PC-3 (cell line): ENCODE measurements around the gene CARD11. TPM values are rescaled to one million over a fixed set of nuclear protein-coding genes. Genes with fewer than 3 reads are reported as not detected.
A peak's percentile ranks its signal among the peaks of the same experiment; 100 is the strongest.
"Not testable (repeated sequence)": the region's sequence is repeated elsewhere in the genome, so short reads cannot be mapped to it uniquely, and the experiment has no call there.

Source experiments
- ATAC-seq: fragments of 200-7000 bp; cut with Tn5 transposase; 2 replicates; pipeline ENCODE4 v1.9.1; 2020; ENCODE audit warnings: mild to moderate bottlenecking, moderate library complexity
- BruUV-seq: library from RNA; stranded (reverse); fragments of 400-500 nt; replicated peaks from 2 replicates; lab custom pipeline; 2021; lab: Mats Ljungman, UMichigan
- CTCF ChIA-PET: fragments of 300-600 bp; sonication (Branson Sonifier 250); formaldehyde crosslinking; loops from one replicate; lab custom pipeline; 2022; ENCODE audit warnings: antibody characterized with exemption; lab: Charles Lee
- POLR2A ChIA-PET: fragments of 300-600 bp; sonication (Branson Sonifier 250); formaldehyde crosslinking; loops from one replicate; lab custom pipeline; 2022; ENCODE audit warnings: antibody characterized with exemption; ENCODE audit not compliant: unreplicated experiment; lab: Charles Lee
- DNase-seq: peaks from one replicate; pipeline ENCODE4 v3.0.0-alpha.2; 2015
- H2AFZ ChIP-seq: fragments of 300-600 bp; sonication (generic); 2 replicates; pipeline ENCODE4 v1.6.0; 2016; ENCODE audit warnings: antibody characterized with exemption, low read length
- H3F3A ChIP-seq: fragments of 300-600 bp; sonication (generic); one replicate; pipeline ENCODE4 v1.6.0; 2017; ENCODE audit warnings: antibody characterized with exemption, low read length, control low read depth, mild to moderate bottlenecking; ENCODE audit not compliant: unreplicated experiment
- H3K27ac ChIP-seq: fragments of 300-600 bp; sonication (generic); 2 replicates; pipeline ENCODE4 v1.5.1; 2016; ENCODE audit warnings: mild to moderate bottlenecking, low read length
- H3K27me3 ChIP-seq: fragments of 300-600 bp; sonication (generic); 2 replicates; pipeline ENCODE4 v1.6.1; 2016; ENCODE audit warnings: low read length, mixed read lengths
- H3K36me3 ChIP-seq: fragments of 300-600 bp; sonication (generic); 2 replicates; pipeline ENCODE4 v1.6.1; 2016; ENCODE audit warnings: low read depth, mixed run types, low read length, mixed read lengths
- H3K4me1 ChIP-seq: fragments of 300-600 bp; sonication (generic); 2 replicates; pipeline ENCODE4 v1.5.1; 2016; ENCODE audit warnings: low read length; ENCODE audit not compliant: insufficient read depth
- H3K4me2 ChIP-seq: fragments of 300-600 bp; sonication (generic); 2 replicates; pipeline ENCODE4 v1.6.0; 2016; ENCODE audit warnings: low read length
- H3K4me3 ChIP-seq: fragments of 300-600 bp; sonication (generic); 2 replicates; pipeline ENCODE4 v1.5.1; 2016; ENCODE audit warnings: mild to moderate bottlenecking, low read length, mixed read lengths
- H3K79me2 ChIP-seq: fragments of 300-600 bp; sonication (generic); 2 replicates; pipeline ENCODE4 v1.6.1; 2017; ENCODE audit warnings: low read length, mixed read lengths
- H3K9ac ChIP-seq: fragments of 300-600 bp; sonication (generic); 2 replicates; pipeline ENCODE4 v1.6.0; 2016; ENCODE audit warnings: mild to moderate bottlenecking, low read length
- H3K9me2 ChIP-seq: fragments of 300-600 bp; sonication (generic); replicated peaks from 2 replicates; pipeline ENCODE4 v1.6.1; 2016; ENCODE audit warnings: mixed run types, low read length, mixed read lengths
- H3K9me3 ChIP-seq: fragments of 300-600 bp; sonication (generic); 2 replicates; pipeline ENCODE4 v1.6.1; 2016; ENCODE audit warnings: low read length, mixed read lengths
- H4K20me1 ChIP-seq: fragments of 300-600 bp; sonication (generic); 2 replicates; pipeline ENCODE4 v1.6.1; 2016; ENCODE audit warnings: low read length, mixed read lengths
- EZH2 ChIP-seq: fragments of 300-600 bp; sonication (generic); IDR thresholded peaks from one replicate; pipeline ENCODE4 v1.6.1; 2017; ENCODE audit warnings: antibody characterized with exemption, mild to moderate bottlenecking, low read length; ENCODE audit not compliant: unreplicated experiment
- EZH2phosphoT487 ChIP-seq: fragments of 300-600 bp; sonication (generic); IDR thresholded peaks from 2 replicates; pipeline ENCODE4 v1.6.1; 2018; ENCODE audit warnings: mild to moderate bottlenecking, antibody characterized with exemption, low read length, borderline replicate concordance
- intact Hi-C: fragments of 100-400 bp; cut with micrococcal nuclease; formaldehyde crosslinking; loops from 2 replicates; pipeline ENCODE4 v1.9.0; 2023
- total RNA-seq: library from RNA; depleted of rRNA; stranded (reverse); fragments of >200 nt; gene quantifications from 2 replicates; pipeline ENCODE4 v1.2.3, GENCODE V29; 2014
- TF ChIP-seq, protein P1 (sequence below): fragments of 300-600 bp; sonication (generic); conservative IDR thresholded peaks from 2 replicates; pipeline ENCODE4 v1.5.1; 2017; ENCODE audit warnings: antibody characterized with exemption, low read depth, mild to moderate bottlenecking, low read length

CARD11 gene
- total RNA-seq, 1 experiment from 2014 or later = not detected

DNA sequence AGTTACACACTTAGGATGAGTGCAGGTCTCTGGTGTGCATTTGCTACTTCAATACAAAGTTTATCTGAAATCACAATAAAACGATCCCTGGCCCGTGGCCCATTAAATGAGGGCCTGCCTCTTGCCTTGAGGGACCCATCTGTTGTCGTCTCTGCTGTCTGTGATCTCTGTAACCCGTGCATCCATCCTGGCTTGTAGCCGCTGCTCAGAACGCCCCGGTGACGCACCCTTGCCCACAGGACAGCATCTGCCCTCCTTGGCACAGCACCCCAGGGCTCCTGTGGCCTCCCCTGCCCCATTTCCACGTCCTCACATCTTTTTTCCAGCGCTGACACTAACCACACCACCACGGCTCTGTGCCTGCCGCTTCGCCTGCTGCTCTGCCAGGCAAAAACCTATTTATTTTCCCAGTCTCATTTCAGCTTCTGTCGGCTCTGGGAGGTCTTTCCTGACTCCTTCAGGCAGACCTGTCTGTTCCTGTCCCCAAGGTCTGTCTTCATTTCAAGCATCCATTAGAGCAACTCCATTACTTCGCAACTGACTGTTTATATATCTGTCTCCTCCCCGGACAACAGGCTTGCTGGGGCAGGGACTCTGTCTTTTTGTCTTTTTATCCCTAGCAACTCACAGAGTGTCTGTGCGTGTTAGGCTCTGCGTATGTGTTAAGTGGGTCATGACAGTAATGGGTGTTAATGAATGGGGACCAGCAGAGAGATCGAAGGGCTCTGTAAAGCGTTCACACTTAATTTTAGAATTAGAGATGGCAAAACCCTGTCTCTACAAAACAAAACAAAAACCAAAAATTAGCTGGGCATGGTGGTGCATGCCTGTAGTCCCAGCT is 16.4 kb downstream of the CARD11 start:
- intact Hi-C loops = no loop called here
- ChIA-PET POLR2A (no interaction called here), CTCF (no interaction called here)
- no peaks in the 10 kb centered on the region for H4K20me1 ChIP-seq
- H3K36me3 ChIP-seq = no peaks in the 10 kb centered on the region
- ATAC-seq (no peak), DNase-seq (no peak)
- H3K27ac ChIP-seq = no peak overlapping the region
- peaks cover 11% of the 10 kb centered on the region for H3K4me1 ChIP-seq
- peaks cover 3% of the 10 kb centered on the region; the same call in 1 of the 2 replicates for H3K27me3 ChIP-seq
- no peaks in the 10 kb centered on the region for H3K9me3 ChIP-seq
- TF ChIP-seq EZH2phosphoT487 (no peak), EZH2 (no peak)
- TF ChIP-seq, protein P1, sequence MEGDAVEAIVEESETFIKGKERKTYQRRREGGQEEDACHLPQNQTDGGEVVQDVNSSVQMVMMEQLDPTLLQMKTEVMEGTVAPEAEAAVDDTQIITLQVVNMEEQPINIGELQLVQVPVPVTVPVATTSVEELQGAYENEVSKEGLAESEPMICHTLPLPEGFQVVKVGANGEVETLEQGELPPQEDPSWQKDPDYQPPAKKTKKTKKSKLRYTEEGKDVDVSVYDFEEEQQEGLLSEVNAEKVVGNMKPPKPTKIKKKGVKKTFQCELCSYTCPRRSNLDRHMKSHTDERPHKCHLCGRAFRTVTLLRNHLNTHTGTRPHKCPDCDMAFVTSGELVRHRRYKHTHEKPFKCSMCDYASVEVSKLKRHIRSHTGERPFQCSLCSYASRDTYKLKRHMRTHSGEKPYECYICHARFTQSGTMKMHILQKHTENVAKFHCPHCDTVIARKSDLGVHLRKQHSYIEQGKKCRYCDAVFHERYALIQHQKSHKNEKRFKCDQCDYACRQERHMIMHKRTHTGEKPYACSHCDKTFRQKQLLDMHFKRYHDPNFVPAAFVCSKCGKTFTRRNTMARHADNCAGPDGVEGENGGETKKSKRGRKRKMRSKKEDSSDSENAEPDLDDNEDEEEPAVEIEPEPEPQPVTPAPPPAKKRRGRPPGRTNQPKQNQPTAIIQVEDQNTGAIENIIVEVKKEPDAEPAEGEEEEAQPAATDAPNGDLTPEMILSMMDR = no peak
- H3K9me2 ChIP-seq = no peaks in the 10 kb centered on the region
- no peak overlapping the region for H3K4me3 ChIP-seq
- H3F3A ChIP-seq = no peaks in the 10 kb centered on the region
- H3K4me2 ChIP-seq = peak overlapping the region; percentile 76; the same call in 1 of the 2 replicates
- no peaks in the 10 kb centered on the region for H3K79me2 ChIP-seq
- H3K9ac ChIP-seq = no peak overlapping the region
- no TSS peak for BruUV-seq
- peak overlapping the region; percentile 63; the same call in 1 of the 2 replicates for H2AFZ ChIP-seq

DNA sequence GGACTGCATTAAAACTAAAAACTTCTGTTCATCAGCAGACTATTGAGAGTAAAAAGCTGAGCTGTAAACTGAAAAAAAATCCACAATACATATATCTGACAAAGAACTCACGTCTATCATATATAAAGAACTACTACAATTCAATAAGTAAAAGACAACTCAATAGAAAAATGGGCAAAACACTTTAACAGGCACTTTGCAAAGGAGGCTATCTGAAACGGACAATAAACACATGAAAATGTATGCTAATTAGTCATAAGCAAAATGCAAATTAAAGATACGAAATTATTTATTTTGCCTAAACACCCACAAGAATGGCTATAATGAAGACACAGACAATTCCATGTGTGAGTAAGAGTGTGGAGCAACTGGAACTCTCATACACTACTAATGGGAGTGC is 18.1 kb downstream of the CARD11 start:
- Histone ChIP-seq H3K4me3 (no peak overlapping the region), H2AFZ (no peak overlapping the region), H4K20me1 (no peaks in the 10 kb centered on the region), H3K79me2 (no peaks in the 10 kb centered on the region), H3K4me2 (no peak overlapping the region), H3F3A (no peaks in the 10 kb centered on the region), H3K9ac (no peak overlapping the region), H3K4me1 (peaks cover 11% of the 10 kb centered on the region), H3K9me3 (no peaks in the 10 kb centered on the region), H3K27ac (no peak overlapping the region), H3K27me3 (peaks cover 3% of the 10 kb centered on the region; the same call in 1 of the 2 replicates), H3K9me2 (no peaks in the 10 kb centered on the region), H3K36me3 (no peaks in the 10 kb centered on the region)
- intact Hi-C loops = no loop called here
- ATAC-seq = no peak
- no peak for DNase-seq
- POLR2A ChIA-PET = no interaction called here
- CTCF ChIA-PET = no interaction called here
- TF ChIP-seq EZH2phosphoT487 (no peak), EZH2 (no peak)
- TF ChIP-seq, protein P1 = no peak
- no TSS peak for BruUV-seq

- intact Hi-C loops = no loop called here
- Histone ChIP-seq H3K9me3 (no peaks in the 10 kb centered on the region), H3K27me3 (peaks cover 3% of the 10 kb centered on the region; the same call in 1 of the 2 replicates), H3K27ac (no peak overlapping the region), H3F3A (no peaks in the 10 kb centered on the region), H2AFZ (no peak overlapping the region), H3K9ac (no peak overlapping the region), H3K4me1 (no peaks in the 10 kb centered on the region), H3K9me2 (no peaks in the 10 kb centered on the region), H3K4me2 (no peak overlapping the region), H4K20me1 (no peaks in the 10 kb centered on the region), H3K36me3 (no peaks in the 10 kb centered on the region), H3K79me2 (no peaks in the 10 kb centered on the region), H3K4me3 (no peak overlapping the region)
- DNase-seq (no peak), ATAC-seq (no peak)
- POLR2A ChIA-PET = no interaction called here
- CTCF ChIA-PET = no interaction called here
- BruUV-seq = no TSS peak
- TF ChIP-seq EZH2 (no peak), EZH2phosphoT487 (no peak)
- TF ChIP-seq, protein P1 = no peak
Observed at GRCh38 chr7:3021825-3022224, 21.8 kb downstream of the CARD11 start.

GRCh38 chr7:3021224-3021623 is 22.4 kb downstream of the CARD11 start:
- H3K9me2 ChIP-seq, H3K9me3 ChIP-seq, H3F3A ChIP-seq, BruUV-seq, H3K4me2 ChIP-seq, H4K20me1 ChIP-seq, H3K4me1 ChIP-seq, CTCF ChIA-PET, DNase-seq, H3K79me2 ChIP-seq, ATAC-seq, H3K36me3 ChIP-seq, H3K27me3 ChIP-seq, H3K9ac ChIP-seq, intact Hi-C loops, H2AFZ ChIP-seq, H3K27ac ChIP-seq, POLR2A ChIA-PET, H3K4me3 ChIP-seq: not testable (repeated sequence)
